ENCODE results near the gene MRPS18A. TPM values are rescaled to one million over a fixed set of nuclear protein-coding genes. Genes with fewer than 3 reads are reported as not detected.

MRPS18A gene
- total RNA-seq, 1 donor from 2014 or later = 34.5 TPM

DNA sequence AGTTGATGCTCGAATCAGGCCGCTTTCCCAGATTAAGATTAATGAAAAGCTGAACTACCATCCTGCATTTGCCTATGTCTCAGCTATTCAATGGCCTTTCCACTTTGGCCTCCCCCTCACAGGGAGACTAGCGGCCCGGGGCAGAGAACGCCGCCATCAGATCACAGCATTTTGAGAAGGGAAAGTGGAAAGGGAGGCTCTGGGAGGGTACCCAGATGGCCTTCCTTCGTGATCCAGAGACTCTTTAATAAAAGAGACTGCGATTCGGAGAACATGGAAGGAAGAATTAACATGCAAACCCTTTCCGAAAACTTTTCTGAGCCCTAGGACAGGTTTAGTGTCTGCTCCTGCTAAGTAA is 533 bp downstream of the MRPS18A start:
- Histone ChIP-seq H3K4me3 (peak overlapping the region; percentile 95), H3F3A (ENCODE audit: low read depth) (peaks cover 13% of the 10 kb centered on the region), H4K20me1 (ENCODE audit: low read depth) (peaks cover 42% of the 10 kb centered on the region), H3K27ac (no peak overlapping the region), H3K4me1 (peaks cover 12% of the 10 kb centered on the region), H3K9ac (peak overlapping the region; percentile 87), H3K36me3 (no peaks in the 10 kb centered on the region), H3K27me3 (no peaks in the 10 kb centered on the region), H3K79me2 (ENCODE audit: low read depth) (peaks cover 56% of the 10 kb centered on the region), H3K4me2 (peak overlapping the region; percentile 77), H3K9me3 (ENCODE audit: low read depth) (no peaks in the 10 kb centered on the region), H2AFZ (replicated peaks) (peak overlapping the region; percentile 94)
- H3K4me3 Mint-ChIP-seq = peak overlapping the region; percentile 97
- peaks cover 1% of the 10 kb centered on the region for H3K27me3 Mint-ChIP-seq (ENCODE audit: insufficient read depth, low read depth)
- DNase-seq (ENCODE audit: low spot score) = no peak
- peaks cover 3% of the 10 kb centered on the region for H3K36me3 Mint-ChIP-seq
- H3K9me3 Mint-ChIP-seq = no peaks in the 10 kb centered on the region
- peaks cover 20% of the 10 kb centered on the region for H3K4me1 Mint-ChIP-seq
- no peak for TF ChIP-seq CTCF (IDR thresholded peaks at IDR 0.05)
- no peak for TF ChIP-seq EZH2phosphoT487 (IDR thresholded peaks at IDR 0.05)
- no peak for TF ChIP-seq EZH2 (IDR thresholded peaks at IDR 0.05)
- peak overlapping the region; percentile 53 for H3K27ac Mint-ChIP-seq

DNA sequence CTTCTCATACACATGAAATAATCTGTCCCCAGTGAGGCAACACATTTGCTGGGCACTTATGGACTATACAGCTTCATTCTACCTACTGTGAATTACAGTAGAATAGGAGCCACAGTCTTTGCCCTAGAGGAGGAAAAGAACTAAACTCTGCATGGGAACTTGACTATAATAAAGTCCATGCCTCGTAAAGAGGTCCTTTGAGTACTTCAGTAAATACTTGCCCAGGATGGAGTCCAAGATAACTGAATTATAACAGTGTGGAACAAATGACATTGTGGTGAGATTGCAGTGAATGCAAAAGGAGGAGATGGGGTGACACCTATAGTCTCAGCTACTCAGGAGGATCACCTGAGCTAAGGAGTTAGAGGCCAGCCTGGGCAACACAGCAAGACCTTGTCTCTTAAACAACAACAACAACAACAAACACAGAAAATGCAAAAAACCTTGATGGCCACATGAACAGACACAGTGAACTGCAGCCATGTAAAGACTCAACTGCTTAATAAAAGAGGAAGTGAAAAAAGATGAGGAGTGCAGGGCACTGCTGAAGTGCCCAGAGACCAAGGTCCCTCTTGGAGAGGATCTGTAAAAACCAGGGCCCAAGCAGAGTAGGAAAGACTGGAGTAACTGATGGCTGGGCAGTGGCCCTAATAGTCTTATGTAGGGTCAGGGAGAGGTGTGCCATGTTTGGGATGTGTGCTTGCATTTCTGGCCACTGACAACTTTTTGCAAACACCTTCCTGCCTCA is 3.7 kb downstream of the MRPS18A start:
- H2AFZ ChIP-seq (replicated peaks) = no peak overlapping the region
- no peak overlapping the region for H3K4me2 ChIP-seq
- peaks cover 62% of the 10 kb centered on the region for H4K20me1 ChIP-seq (ENCODE audit: low read depth)
- Mint-ChIP-seq H3K36me3 (peaks cover 11% of the 10 kb centered on the region), H3K27me3 (ENCODE audit: insufficient read depth, low read depth) (peaks cover 2% of the 10 kb centered on the region), H3K4me3 (no peak overlapping the region), H3K9me3 (no peaks in the 10 kb centered on the region), H3K4me1 (peaks cover 22% of the 10 kb centered on the region), H3K27ac (no peak overlapping the region)
- no peak for DNase-seq (ENCODE audit: low spot score)
- H3K27me3 ChIP-seq = no peaks in the 10 kb centered on the region
- H3K4me1 ChIP-seq = peaks cover 12% of the 10 kb centered on the region
- peaks cover 9% of the 10 kb centered on the region for H3F3A ChIP-seq (ENCODE audit: low read depth)
- peak overlapping the region; percentile 25 for H3K9ac ChIP-seq
- no peak overlapping the region for H3K4me3 ChIP-seq
- peaks cover 79% of the 10 kb centered on the region for H3K79me2 ChIP-seq (ENCODE audit: low read depth)
- no peaks in the 10 kb centered on the region for H3K36me3 ChIP-seq
- H3K27ac ChIP-seq = no peak overlapping the region
- no peak for TF ChIP-seq EZH2phosphoT487 (IDR thresholded peaks at IDR 0.05)
- no peak for TF ChIP-seq CTCF (IDR thresholded peaks at IDR 0.05)
- no peak for TF ChIP-seq EZH2 (IDR thresholded peaks at IDR 0.05)
- H3K9me3 ChIP-seq (ENCODE audit: low read depth) = no peaks in the 10 kb centered on the region

- Histone ChIP-seq H3K4me3 (no peak overlapping the region), H2AFZ (replicated peaks) (no peak overlapping the region), H3F3A (ENCODE audit: low read depth) (peaks cover under 1% of the 10 kb centered on the region), H3K27me3 (no peaks in the 10 kb centered on the region), H3K9ac (peak overlapping the region; percentile 25), H3K9me3 (ENCODE audit: low read depth) (no peaks in the 10 kb centered on the region), H3K27ac (no peak overlapping the region), H3K79me2 (ENCODE audit: low read depth) (peaks cover 79% of the 10 kb centered on the region), H3K36me3 (no peaks in the 10 kb centered on the region), H3K4me2 (no peak overlapping the region), H3K4me1 (peaks cover 12% of the 10 kb centered on the region), H4K20me1 (ENCODE audit: low read depth) (peaks cover 62% of the 10 kb centered on the region)
- no peak for DNase-seq (ENCODE audit: low spot score)
- TF ChIP-seq EZH2phosphoT487 (IDR thresholded peaks at IDR 0.05) (no peak), EZH2 (IDR thresholded peaks at IDR 0.05) (no peak), CTCF (IDR thresholded peaks at IDR 0.05) (no peak)
- H3K36me3 Mint-ChIP-seq = peaks cover 17% of the 10 kb centered on the region
- no peak overlapping the region for H3K27ac Mint-ChIP-seq
- peaks cover 18% of the 10 kb centered on the region for H3K4me1 Mint-ChIP-seq
- H3K4me3 Mint-ChIP-seq = no peak overlapping the region
- peaks cover 3% of the 10 kb centered on the region for H3K27me3 Mint-ChIP-seq (ENCODE audit: insufficient read depth, low read depth)
- no peaks in the 10 kb centered on the region for H3K9me3 Mint-ChIP-seq
These were observed 4.7 kb downstream of the MRPS18A start for GRCh38 chr6:43682724-43683429.
